Activated CD8-positive, alpha-beta T cell treated with anti-CD3 and anti-CD28 coated beads, Interleukin-2, amount 10 ng/mL, durations not matched to agents 7 days and 5 days (primary cell): Measurements from ENCODE around the gene P2RY11. TPM values are rescaled to one million over a fixed set of nuclear protein-coding genes. Genes with fewer than 3 reads are reported as not detected.
A peak's percentile ranks its signal among the peaks of the same experiment; 100 is the strongest.

Source experiments
- ATAC-seq: fragments of 150-1000 bp; cut with Tn5 transposase; one replicate; pipeline ENCODE4 v1.10.0; 2021; ENCODE audit warnings: moderate library complexity
- CTCF ChIA-PET: fragments of 350-600 bp; sonication (Branson Sonifier 250); formaldehyde crosslinking; loops from one replicate; lab custom pipeline; 2021; ENCODE audit warnings: antibody characterized with exemption; lab: Charles Lee
- POLR2A ChIA-PET: fragments of 350-600 bp; sonication (Branson Sonifier 250); formaldehyde crosslinking; loops from one replicate; lab custom pipeline; 2021; ENCODE audit warnings: antibody characterized with exemption; lab: Charles Lee
- DNase-seq: peaks from one replicate; pipeline ENCODE4 v3.0.0-alpha.2; 2020
- H3K27ac Mint-ChIP-seq: one replicate; pipeline ENCODE4 v1.8.0; 2021; ENCODE audit warnings: mild to moderate bottlenecking, mixed read lengths
- H3K27me3 Mint-ChIP-seq: one replicate; pipeline ENCODE4 v1.8.0; 2021; ENCODE audit warnings: low read depth, mixed read lengths
- H3K36me3 Mint-ChIP-seq: one replicate; pipeline ENCODE4 v1.8.0; 2021; ENCODE audit warnings: low read depth, mixed read lengths
- H3K4me1 Mint-ChIP-seq: one replicate; pipeline ENCODE4 v1.8.0; 2021; ENCODE audit warnings: low read depth, mixed read lengths
- H3K4me3 Mint-ChIP-seq: one replicate; pipeline ENCODE4 v1.8.0; 2021; ENCODE audit warnings: mild to moderate bottlenecking, mixed read lengths
- H3K9me3 Mint-ChIP-seq: one replicate; pipeline ENCODE4 v1.8.0; 2022; ENCODE audit warnings: mixed read lengths; ENCODE audit not compliant: insufficient read depth
- total RNA-seq, 2 experiments: library from RNA; stranded (reverse); gene quantifications; one replicate each; pipeline ENCODE4 v1.2.3, GENCODE V29; 2021

P2RY11 gene
- total RNA-seq, 2 experiments from 2014 or later = 50.4 to 53.6 TPM

DNA sequence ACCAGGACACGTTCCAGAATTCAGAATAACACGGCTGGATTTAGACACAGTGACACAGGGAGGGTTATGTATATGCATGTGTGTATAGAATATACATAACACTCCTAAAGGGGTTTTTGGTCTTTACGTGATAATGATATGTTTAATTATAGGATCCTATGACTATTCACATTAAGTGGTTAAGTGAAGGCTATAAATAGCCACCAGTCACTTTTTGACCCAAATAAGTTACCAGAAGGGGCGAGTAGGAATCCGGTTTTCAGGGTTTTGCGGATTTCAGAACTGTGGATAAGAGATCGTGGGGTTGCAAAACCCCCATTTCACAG, 15.9 kb upstream of the P2RY11 start:
- Mint-ChIP-seq H3K4me1 (peaks cover 42% of the 10 kb centered on the region), H3K36me3 (peaks cover 37% of the 10 kb centered on the region), H3K9me3 (no peaks in the 10 kb centered on the region), H3K27me3 (no peaks in the 10 kb centered on the region), H3K4me3 (peak overlapping the region; percentile 50), H3K27ac (peak overlapping the region; percentile 14)
- ChIA-PET POLR2A (interaction anchor here (0.5 to 3.5 kb wide), 7 partner anchors 10 to 269 kb away, joined by 4 to 29 read pairs (median 6); partner anchors contain the start of genes P2RY11 and PPAN), CTCF (interaction anchor here (0.7 to 6.2 kb wide), 7 partner anchors 14 to 175 kb away, joined by 3 to 135 read pairs (median 4); partner anchors contain the start of genes ICAM1, P2RY11 and PPAN)
- DNase-seq (no peak), ATAC-seq (no peak)

DNA sequence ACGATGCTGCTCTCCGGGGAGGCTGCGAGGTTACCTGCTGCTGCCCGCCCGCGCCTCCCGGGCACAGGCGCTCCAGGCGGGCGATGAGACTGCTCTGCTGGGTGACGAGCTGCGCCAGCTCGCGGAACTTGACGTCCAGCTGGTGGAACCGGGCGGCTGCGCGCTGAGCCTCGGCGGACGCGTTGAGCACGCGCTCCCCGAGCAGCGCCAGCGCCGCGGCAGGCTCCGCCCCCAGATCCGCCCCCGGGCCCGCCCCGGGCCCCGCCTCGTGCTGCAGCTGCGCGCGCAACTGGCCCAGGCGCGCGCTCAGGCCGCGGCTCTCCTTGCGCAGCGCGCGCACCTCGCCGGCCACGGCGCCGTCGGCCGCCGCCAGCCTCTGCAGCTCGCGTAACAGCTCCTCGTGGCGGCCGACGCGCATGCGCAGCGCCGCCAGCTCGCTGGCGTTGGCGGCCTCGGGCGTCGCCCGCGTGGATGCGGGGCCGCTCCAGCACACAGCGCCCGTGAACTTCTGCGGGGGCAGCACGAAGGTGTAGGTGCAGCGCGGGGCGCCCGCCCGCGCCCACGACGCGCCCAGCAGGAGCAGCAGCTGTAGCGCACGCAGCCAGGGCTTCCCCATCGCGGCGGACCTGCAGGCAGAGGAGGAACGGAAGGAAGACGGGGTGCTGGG, 15.4 kb upstream of the P2RY11 start:
- POLR2A ChIA-PET = interaction anchor here (0.5 to 3.5 kb wide), 9 partner anchors 9 to 269 kb away, joined by 3 to 29 read pairs (median 5); partner anchors contain the start of genes P2RY11, PPAN and SHFL
- DNase-seq = peak; percentile 90
- ATAC-seq = peak; percentile 96
- peaks cover 33% of the 10 kb centered on the region for H3K36me3 Mint-ChIP-seq
- H3K4me3 Mint-ChIP-seq = peak overlapping the region; percentile 54
- peaks cover 43% of the 10 kb centered on the region for H3K4me1 Mint-ChIP-seq
- no peaks in the 10 kb centered on the region for H3K27me3 Mint-ChIP-seq
- no peaks in the 10 kb centered on the region for H3K9me3 Mint-ChIP-seq
- H3K27ac Mint-ChIP-seq = peak overlapping the region; percentile 72
- CTCF ChIA-PET = interaction anchor here (0.7 to 6.2 kb wide), 8 partner anchors 13 to 175 kb away, joined by 3 to 135 read pairs (median 4); partner anchors contain the start of genes ICAM1, P2RY11 and PPAN

DNA sequence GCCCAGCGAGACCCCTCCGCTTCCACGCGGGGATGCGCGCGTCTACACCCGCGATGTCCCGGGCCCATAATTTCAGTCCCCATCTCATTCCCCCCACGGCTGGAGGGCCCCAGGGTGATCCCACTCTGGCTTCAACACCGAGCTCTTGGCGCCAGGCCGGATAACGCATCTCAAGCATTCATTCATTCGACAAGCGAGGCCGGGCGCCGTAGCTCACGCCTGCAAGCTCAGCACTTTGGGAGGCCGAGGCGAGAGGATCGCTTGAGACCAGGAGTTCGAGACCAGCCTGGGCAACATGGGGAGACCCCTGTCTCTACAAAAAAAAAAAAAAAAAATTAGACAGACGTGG, 14.9 kb upstream of the P2RY11 start:
- Mint-ChIP-seq H3K27me3 (no peaks in the 10 kb centered on the region), H3K36me3 (peaks cover 29% of the 10 kb centered on the region), H3K27ac (peak overlapping the region; percentile 72), H3K4me3 (peak overlapping the region; percentile 54), H3K4me1 (peaks cover 45% of the 10 kb centered on the region), H3K9me3 (no peaks in the 10 kb centered on the region)
- no peak for DNase-seq
- CTCF ChIA-PET = interaction anchor here (1.0 to 6.2 kb wide), 5 partner anchors 13 to 174 kb away, joined by 3 to 135 read pairs (median 5); partner anchors contain the start of genes ICAM1, P2RY11 and PPAN
- POLR2A ChIA-PET = interaction anchor here (0.8 to 3.5 kb wide), 8 partner anchors 9 to 270 kb away, joined by 3 to 29 read pairs (median 6); partner anchors contain the start of genes P2RY11, PPAN and SHFL
- ATAC-seq = no peak

DNA sequence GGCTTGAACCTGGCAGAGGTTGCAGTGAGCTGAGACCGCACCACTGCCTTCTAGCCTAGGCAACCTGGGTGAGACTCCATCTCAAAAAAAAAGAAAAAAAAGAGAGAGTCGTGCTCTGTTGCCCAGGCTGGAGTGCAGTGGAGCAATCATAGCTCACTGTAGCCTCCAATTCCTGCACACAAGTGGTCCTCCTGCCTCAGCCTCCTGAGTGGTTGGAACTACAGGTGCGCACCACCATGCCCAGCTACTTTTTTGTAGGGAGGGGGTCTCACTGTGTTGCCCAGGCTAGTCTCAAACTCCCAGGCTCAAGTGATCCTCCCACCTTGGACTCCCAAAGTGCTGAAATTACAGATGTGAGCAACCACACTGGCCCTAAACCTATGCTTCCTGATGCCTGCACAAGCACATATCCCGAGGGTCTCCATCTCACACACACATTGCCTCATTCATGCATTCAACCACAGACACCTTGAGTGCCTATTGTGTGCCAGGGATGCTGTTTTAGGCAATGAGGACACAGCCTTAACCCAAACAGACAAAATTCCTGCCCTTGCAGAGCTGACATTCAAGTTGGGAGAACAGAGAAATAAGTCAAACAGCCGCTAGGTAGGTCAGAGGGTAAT, 11.2 kb upstream of the P2RY11 start:
- ChIA-PET POLR2A (interaction anchor here (0.6 to 9.4 kb wide), 2 partner anchors 16 to 41 kb away, joined by 3 to 92 read pairs; partner anchors contain the start of gene EIF3G), CTCF (interaction anchor here (0.8 to 6.2 kb wide), 4 partner anchors 9 to 150 kb away, joined by 3 to 135 read pairs (median 7); partner anchors contain the start of genes P2RY11 and PPAN)
- Mint-ChIP-seq H3K27me3 (no peaks in the 10 kb centered on the region), H3K4me3 (no peak overlapping the region), H3K9me3 (no peaks in the 10 kb centered on the region), H3K27ac (peak overlapping the region; percentile 57), H3K36me3 (no peaks in the 10 kb centered on the region), H3K4me1 (peaks cover 64% of the 10 kb centered on the region)
- ATAC-seq = no peak
- no peak for DNase-seq

DNA sequence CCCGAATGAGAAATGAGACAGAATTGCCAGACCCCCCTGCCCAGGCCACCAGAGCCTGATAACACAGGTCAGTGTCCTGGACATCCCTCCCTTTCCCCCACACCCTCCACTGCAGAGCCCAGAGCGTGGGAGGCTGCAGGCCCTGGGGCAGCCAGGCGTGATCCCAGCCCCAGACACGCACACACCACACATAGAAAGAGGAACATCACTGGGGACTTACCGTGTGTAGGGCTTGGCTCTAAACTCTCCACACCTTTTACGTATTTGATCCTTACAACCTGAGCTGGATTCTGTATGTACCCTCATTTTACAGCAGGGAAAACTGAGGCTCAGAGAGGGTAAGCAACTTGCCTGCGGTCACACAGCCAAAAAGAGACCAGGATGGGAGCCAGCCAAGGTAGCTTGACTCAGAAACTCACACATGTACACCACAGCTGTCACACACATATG, 8.7 kb upstream of the P2RY11 start:
- H3K9me3 Mint-ChIP-seq = no peaks in the 10 kb centered on the region
- H3K27me3 Mint-ChIP-seq = no peaks in the 10 kb centered on the region
- no peak for DNase-seq

DNA sequence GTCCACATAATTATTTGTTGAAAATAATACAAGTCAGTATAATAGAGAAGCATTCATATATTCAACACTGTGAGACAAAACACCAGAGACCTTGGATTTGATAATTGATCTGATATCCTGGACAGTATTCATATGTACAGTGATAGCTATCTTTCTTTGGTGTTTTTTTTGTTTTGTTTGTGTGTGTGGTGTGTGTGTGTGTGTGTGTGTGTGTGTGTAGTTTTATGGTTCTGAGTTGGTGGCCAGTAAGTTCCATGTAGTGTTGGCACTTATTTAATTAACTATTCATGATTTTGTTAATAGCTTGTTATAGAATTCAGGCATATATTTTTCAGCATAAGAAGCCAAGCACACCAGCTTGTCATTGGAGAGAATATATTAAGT, 7.4 kb upstream of the P2RY11 start:
- CTCF ChIA-PET = interaction anchor here (0.6 to 11.3 kb wide), 10 partner anchors 6 to 468 kb away, joined by 3 to 135 read pairs (median 3); no protein-coding TSS in a partner anchor
- no peak for DNase-seq
- Mint-ChIP-seq H3K27ac (peak overlapping the region; percentile 96), H3K4me3 (peak overlapping the region; percentile 51), H3K36me3 (peaks cover 23% of the 10 kb centered on the region), H3K27me3 (no peaks in the 10 kb centered on the region), H3K9me3 (no peaks in the 10 kb centered on the region), H3K4me1 (peaks cover 71% of the 10 kb centered on the region)
- ATAC-seq = no peak
- POLR2A ChIA-PET = interaction anchor here (0.6 to 9.4 kb wide), 7 partner anchors 7 to 1478 kb away, joined by 3 to 92 read pairs (median 4); partner anchors contain the start of gene EIF3G

More for the DNA sequence above, 8.7 kb upstream of the P2RY11 start:
- H3K27ac Mint-ChIP-seq = peak overlapping the region; percentile 98
- ChIA-PET POLR2A (interaction anchor here (0.9 to 9.4 kb wide), 3 partner anchors 13 to 186 kb away, joined by 3 to 92 read pairs (median 4); partner anchors contain the start of gene EIF3G), CTCF (interaction anchor here (2.0 to 3.4 kb wide), 2 partner anchors 10 to 172 kb away, joined by 5 to 17 read pairs; no protein-coding TSS in a partner anchor)
- H3K4me1 Mint-ChIP-seq = peaks cover 72% of the 10 kb centered on the region
- no peak for ATAC-seq
- peaks cover 14% of the 10 kb centered on the region for H3K36me3 Mint-ChIP-seq
- peak overlapping the region; percentile 76 for H3K4me3 Mint-ChIP-seq

DNA sequence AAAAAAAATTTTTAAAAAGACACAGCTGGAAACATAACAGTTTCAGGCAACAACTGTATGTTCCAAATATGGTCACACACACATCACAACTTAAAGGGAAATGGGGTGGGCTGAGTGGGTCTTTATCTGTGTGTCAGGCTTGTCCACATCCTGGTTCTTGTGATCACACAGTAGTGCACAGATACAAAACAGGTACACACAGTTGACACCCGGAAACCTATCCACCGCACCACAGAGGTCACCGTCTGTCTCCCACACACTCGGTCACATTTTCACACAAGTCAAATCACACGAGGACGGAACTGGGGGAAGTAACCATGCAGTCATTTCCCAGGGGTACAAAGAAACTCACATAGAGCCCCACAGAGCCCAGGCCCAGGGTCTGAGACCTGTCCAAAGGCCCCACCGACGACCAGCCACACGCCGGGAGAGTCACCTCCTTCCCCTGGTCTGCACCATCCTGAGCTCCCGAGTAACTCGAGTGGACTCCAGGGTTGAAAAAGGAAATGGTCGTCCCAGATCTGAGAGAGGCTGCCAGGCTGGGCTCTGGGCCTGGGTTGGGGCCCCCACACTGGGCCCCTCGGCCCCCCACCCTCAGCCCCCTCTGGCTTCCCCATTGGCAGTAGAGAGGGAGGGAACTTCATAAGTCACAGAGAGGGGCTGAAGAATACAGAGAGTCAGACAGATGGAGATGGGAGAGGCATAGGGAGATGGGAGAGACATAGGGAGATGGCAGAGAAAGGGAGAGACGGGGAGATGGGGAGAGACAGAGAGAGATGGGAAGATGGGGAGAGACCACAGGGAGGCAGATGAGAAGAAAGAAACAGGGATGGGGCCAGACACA, 6.6 kb upstream of the P2RY11 start:
- peak; percentile 95 for DNase-seq
- POLR2A ChIA-PET = interaction anchor here (0.6 to 9.4 kb wide), 7 partner anchors 8 to 281 kb away, joined by 3 to 92 read pairs (median 4); partner anchors contain the start of gene EIF3G
- CTCF ChIA-PET = interaction anchor here (0.7 to 11.3 kb wide), 9 partner anchors 6 to 319 kb away, joined by 3 to 135 read pairs (median 3); no protein-coding TSS in a partner anchor
- H3K4me1 Mint-ChIP-seq = peaks cover 73% of the 10 kb centered on the region
- peak overlapping the region; percentile 96 for H3K27ac Mint-ChIP-seq
- peak overlapping the region; percentile 84 for H3K4me3 Mint-ChIP-seq
- H3K9me3 Mint-ChIP-seq = no peaks in the 10 kb centered on the region
- H3K27me3 Mint-ChIP-seq = no peaks in the 10 kb centered on the region
- peaks cover 31% of the 10 kb centered on the region for H3K36me3 Mint-ChIP-seq
- peak; percentile 67 for ATAC-seq

DNA sequence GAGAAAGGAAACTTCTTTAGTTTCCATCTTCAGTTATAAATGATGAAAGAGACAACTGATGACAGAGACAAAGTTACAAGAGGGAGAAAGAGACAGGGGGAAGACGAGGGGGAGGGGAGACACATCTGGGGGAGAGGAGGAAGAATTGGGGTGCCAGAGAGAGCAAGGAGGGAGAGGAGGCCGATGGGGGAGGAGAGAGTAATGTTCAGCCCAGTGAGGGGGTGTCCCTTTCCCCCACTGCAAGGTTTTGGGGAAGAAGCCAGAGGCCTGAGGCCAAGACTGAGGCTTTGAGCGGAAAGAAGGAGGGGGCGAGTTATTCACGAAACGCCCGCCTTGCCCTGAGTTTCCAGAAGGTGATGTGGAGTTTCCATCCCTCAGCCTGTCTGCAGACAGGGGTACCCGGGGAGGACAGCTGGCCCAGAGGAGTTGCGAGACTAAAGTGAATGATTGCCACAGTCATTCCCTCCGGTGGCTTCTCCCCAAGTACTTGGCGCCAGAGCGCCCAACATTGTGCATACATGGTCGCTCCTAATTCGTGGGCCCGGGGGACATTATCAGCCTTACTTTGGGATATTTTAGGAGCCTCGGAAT, 5.9 kb upstream of the P2RY11 start:
- peak; percentile 31 for ATAC-seq
- no peaks in the 10 kb centered on the region for H3K9me3 Mint-ChIP-seq
- H3K27ac Mint-ChIP-seq = peak overlapping the region; percentile 96
- H3K36me3 Mint-ChIP-seq = peaks cover 36% of the 10 kb centered on the region
- H3K27me3 Mint-ChIP-seq = no peaks in the 10 kb centered on the region
- POLR2A ChIA-PET = interaction anchor here (0.6 to 9.4 kb wide), 4 partner anchors 9 to 89 kb away, joined by 3 to 92 read pairs (median 16); partner anchors contain the start of gene EIF3G
- H3K4me3 Mint-ChIP-seq = peak overlapping the region; percentile 84
- DNase-seq = peak; percentile 82
- H3K4me1 Mint-ChIP-seq = peaks cover 76% of the 10 kb centered on the region
- CTCF ChIA-PET = interaction anchor here (0.8 to 11.3 kb wide), 5 partner anchors 7 to 318 kb away, joined by 3 to 135 read pairs (median 4); partner anchors contain the start of gene EIF3G

DNA sequence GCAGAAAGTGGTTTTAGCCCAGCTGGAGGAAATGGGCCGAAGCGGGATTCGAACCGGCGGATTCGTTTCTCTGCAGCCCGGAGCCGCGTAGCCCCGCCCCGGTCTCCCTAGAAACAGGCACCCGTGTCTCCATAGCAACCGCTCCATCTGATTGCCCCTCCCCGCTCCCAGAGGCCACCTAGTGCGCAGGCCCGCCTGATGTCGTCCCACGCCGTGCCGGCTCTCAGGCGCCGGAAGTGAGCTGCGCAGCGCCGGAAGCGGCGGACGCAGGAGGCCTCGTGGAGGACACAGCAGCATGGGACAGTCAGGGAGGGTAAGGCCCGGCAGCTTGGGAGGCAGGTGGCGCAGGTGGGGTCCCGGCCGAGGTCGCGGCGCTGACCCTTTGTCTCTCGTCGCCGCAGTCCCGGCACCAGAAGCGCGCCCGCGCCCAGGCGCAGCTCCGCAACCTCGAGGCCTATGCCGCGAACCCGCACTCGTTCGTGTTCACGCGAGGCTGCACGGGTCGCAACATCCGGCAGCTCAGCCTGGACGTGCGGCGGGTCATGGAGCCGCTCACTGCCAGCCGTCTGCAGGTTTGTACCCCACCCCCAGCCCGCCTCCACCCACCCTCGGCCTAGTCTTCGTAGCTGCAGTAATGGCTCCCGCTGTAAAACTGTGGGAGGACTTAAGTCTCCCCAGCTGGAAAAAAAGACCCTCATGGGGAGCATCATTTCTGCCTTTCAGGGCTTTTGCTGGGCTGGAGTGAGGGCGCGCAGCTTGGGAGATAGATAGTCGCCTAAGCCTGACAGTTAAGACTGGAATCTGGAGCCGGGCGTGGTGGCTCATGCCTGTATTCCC, 5.2 kb upstream of the P2RY11 start, which contains the start of gene PPAN:
Gene PPAN, plus strand, starts transcription at position 263 of the 837 bp plus-strand sequence. Its CDS starts 33 bp downstream, at position 296.
- Mint-ChIP-seq H3K4me1 (peaks cover 78% of the 10 kb centered on the region), H3K4me3 (peak within 1 kb of the TSS; percentile 84), H3K27me3 (no peaks in the 10 kb centered on the region), H3K36me3 (peaks cover 42% of the 10 kb centered on the region), H3K9me3 (no peaks in the 10 kb centered on the region), H3K27ac (peak within 1 kb of the TSS; percentile 96)
- ATAC-seq = peak; percentile 77
- CTCF ChIA-PET = interaction anchor here (0.8 to 11.3 kb wide), 7 partner anchors 8 to 318 kb away, joined by 3 to 135 read pairs (median 4); partner anchors contain the start of gene EIF3G
- DNase-seq = peak; percentile 99
- POLR2A ChIA-PET = interaction anchor here (0.5 to 9.4 kb wide), 5 partner anchors 9 to 88 kb away, joined by 3 to 92 read pairs (median 4); partner anchors contain the start of gene EIF3G
